ENCODE results near the gene ORM2. TPM values are rescaled to one million over a fixed set of nuclear protein-coding genes. Genes with fewer than 3 reads are reported as not detected.

The ORM2 gene
- total RNA-seq, 6 experiments from 2014 or later, result 3,162 to 5,107 (median 3,869) TPM

GRCh38 chr9:114303571-114303970, 26.1 kb upstream of the ORM2 start:
- no peaks in the 10 kb centered on the region for H3K9me3 ChIP-seq
- H3K27me3 ChIP-seq, result no peaks in the 10 kb centered on the region
- WGBS (ENCODE audit: insufficient coverage, low coverage, low lambda C conversion rate, missing lambda C conversion rate), result 73% methylated on average over 5 of the region's 5 CpGs
- intact Hi-C loops (cut with DNase I), result loop anchor here in 1 of 2 donors (5.0 kb wide), 1 partner anchor 146 kb away; the partner anchor contains the start of gene COL27A1
- H3K4me1 ChIP-seq, result peaks cover 0 to 40% (median 0%) of the 10 kb centered on the region in 4 donors
- ATAC-seq (no peak), DNase-seq (peak in 1 of 3 donors; percentile 29)
- no peak overlapping the region for H3K4me3 ChIP-seq
- no peak overlapping the region for H3K27ac ChIP-seq
- TF ChIP-seq CTCF (IDR thresholded peaks at IDR 0.05) (no peak), POLR2A (IDR thresholded peaks at IDR 0.05) (no peak)
- H3K36me3 ChIP-seq, result no peaks in the 10 kb centered on the region

GRCh38 chr9:114303977-114304376, 25.7 kb upstream of the ORM2 start:
- Histone ChIP-seq H3K27me3 (no peaks in the 10 kb centered on the region), H3K4me1 (peaks cover 0 to 40% (median 0%) of the 10 kb centered on the region in 4 donors), H3K36me3 (no peaks in the 10 kb centered on the region), H3K27ac (no peak overlapping the region), H3K9me3 (no peaks in the 10 kb centered on the region), H3K4me3 (no peak overlapping the region)
- WGBS (ENCODE audit: insufficient coverage, low coverage, low lambda C conversion rate, missing lambda C conversion rate), result 79% methylated on average over 3 of the region's 4 CpGs
- ATAC-seq, result no peak
- DNase-seq, result peak in 1 of 3 donors; percentile 30
- TF ChIP-seq CTCF (IDR thresholded peaks at IDR 0.05) (no peak), POLR2A (IDR thresholded peaks at IDR 0.05) (no peak)
- intact Hi-C loops (cut with DNase I), result loop anchor here in 1 of 2 donors (5.0 kb wide), 1 partner anchor 147 kb away; the partner anchor contains the start of gene COL27A1

GRCh38 chr9:114304416-114305188, 25.1 kb upstream of the ORM2 start:
- TF ChIP-seq POLR2A (IDR thresholded peaks at IDR 0.05) (no peak), CTCF (IDR thresholded peaks at IDR 0.05) (no peak)
- DNase-seq (peak in 1 of 3 donors; percentile 37), ATAC-seq (no peak)
- intact Hi-C loops (cut with DNase I), result loop anchor here in 1 of 2 donors (5.0 kb wide), 1 partner anchor 147 kb away; the partner anchor contains the start of gene COL27A1
- Histone ChIP-seq H3K27me3 (no peaks in the 10 kb centered on the region), H3K4me1 (peaks cover 0 to 34% (median 0%) of the 10 kb centered on the region in 4 donors), H3K9me3 (no peaks in the 10 kb centered on the region), H3K4me3 (no peak overlapping the region), H3K27ac (no peak overlapping the region), H3K36me3 (no peaks in the 10 kb centered on the region)
- WGBS (ENCODE audit: insufficient coverage, low coverage, low lambda C conversion rate, missing lambda C conversion rate), result 60% methylated on average over 1 of the region's 10 CpGs

DNA sequence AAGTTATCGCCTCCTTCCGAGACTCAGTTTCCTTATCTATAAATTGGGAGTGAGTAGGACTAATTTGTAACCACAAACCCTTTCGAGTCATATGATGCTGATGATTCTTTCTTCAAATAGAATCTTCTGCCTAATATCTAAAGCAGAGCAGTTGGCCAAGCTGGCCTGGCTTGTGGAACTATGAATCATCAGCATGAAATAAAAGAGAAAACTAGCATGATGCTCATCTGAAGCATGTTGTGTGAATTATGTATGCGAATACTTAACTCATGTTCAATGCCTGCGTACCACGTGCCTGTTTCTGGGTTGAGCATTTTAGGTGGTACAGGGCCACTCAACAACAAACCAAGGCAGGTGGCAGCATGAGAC, 21.8 kb upstream of the ORM2 start:
- intact Hi-C loops (cut with DNase I), result no loop called here
- Histone ChIP-seq H3K4me3 (no peak overlapping the region), H3K9me3 (no peaks in the 10 kb centered on the region), H3K36me3 (no peaks in the 10 kb centered on the region), H3K27ac (peak overlapping the region in 1 of 3 donors; percentile 28), H3K4me1 (peaks cover 0 to 31% (median 0%) of the 10 kb centered on the region in 4 donors), H3K27me3 (no peaks in the 10 kb centered on the region)
- 77% methylated on average over 4 of the region's 6 CpGs for WGBS (ENCODE audit: insufficient coverage, low coverage, low lambda C conversion rate, missing lambda C conversion rate)
- ATAC-seq (peak in 1 of 4 donors; percentile 22), DNase-seq (no peak)
- TF ChIP-seq POLR2A (IDR thresholded peaks at IDR 0.05) (no peak), CTCF (IDR thresholded peaks at IDR 0.05) (no peak)
